GM19238 (cell line): ENCODE results near the gene EYS.

Experiments used
- DNase-seq: peaks from one replicate; pipeline ENCODE4 v3.0.0; 2011; ENCODE audit warnings: low spot score; ENCODE audit not compliant: insufficient read length

EYS gene

GRCh38 chr6:64146876-64147275, 1560.2 kb downstream of the EYS start:
- DNase-seq = no peak

- DNase-seq = no peak
Measured at GRCh38 chr6:64146094-64146493, 1560.9 kb downstream of the EYS start.

DNA sequence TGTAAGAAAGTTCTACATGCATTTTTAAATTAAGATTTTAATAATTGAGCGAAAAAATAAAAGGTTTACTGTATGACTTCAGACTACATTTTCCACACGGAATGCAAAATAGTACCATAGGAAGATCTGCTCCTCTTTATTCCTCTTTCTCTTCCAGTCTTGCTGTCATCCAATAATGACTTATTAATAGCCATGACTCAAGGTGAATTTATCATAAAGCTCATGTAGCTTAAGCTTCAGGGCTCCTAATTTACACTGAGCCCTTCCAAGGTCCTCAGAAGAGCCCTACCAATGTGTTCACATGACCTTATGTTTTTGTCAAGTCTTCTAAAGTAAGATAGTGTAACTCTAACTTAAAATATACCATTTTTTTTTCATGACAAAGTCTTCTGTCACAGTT, 1561.4 kb downstream of the EYS start:
- DNase-seq = no peak

DNA sequence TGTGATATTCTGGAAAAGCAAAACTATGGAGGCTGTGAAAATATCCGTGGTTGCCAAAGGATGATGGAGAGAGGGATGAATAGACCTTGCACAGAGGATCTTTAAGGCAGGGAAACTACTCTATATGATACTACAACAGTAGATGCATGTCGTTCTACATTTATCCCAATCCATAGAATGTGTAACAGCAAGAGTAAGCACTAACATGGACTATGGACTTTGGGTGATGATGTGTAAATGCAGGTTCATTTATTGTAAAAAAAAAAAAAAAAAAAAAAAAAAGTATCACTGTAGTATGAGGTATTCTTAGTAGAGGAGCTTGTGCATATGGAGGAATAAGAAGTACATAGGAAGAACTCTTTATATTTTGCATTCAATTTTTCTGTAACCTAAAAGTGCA, 1563.9 kb downstream of the EYS start:
- no peak for DNase-seq

- no peak for DNase-seq
Measured at GRCh38 chr6:64141680-64142079, 1565.3 kb downstream of the EYS start.

- DNase-seq = no peak
Measured at GRCh38 chr6:64128301-64129024, 1578.6 kb downstream of the EYS start.

- no peak for DNase-seq
Measured at GRCh38 chr6:64123761-64124633, 1583.0 kb downstream of the EYS start.

- DNase-seq = no peak
Measured at GRCh38 chr6:64122712-64123375, 1584.2 kb downstream of the EYS start.

DNA sequence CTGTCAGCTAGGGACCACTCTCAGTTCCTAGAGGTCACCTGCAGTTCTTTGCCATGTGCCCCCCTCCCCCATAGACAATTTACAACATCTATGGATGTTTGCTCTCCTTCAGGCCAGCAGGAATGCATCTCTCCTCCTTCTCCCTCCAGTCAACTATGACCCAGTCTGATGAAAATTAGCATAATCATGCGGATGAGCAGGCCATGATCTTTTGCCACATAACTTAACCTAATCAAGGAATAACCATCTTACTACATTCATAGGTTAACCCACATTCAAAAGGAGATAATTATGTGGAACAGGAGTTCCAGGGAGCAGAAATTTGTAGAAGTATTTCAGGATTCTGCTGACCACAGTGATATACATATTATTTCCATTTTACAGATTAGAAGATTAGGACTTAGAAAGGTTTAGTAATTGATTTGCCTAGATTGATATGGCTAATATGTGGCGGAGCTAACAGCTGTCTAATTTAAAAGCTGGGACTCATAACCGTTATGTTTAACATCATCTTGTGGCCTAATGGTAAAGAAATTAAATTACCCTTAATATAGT, 1585.9 kb downstream of the EYS start:
- DNase-seq = no peak

DNA sequence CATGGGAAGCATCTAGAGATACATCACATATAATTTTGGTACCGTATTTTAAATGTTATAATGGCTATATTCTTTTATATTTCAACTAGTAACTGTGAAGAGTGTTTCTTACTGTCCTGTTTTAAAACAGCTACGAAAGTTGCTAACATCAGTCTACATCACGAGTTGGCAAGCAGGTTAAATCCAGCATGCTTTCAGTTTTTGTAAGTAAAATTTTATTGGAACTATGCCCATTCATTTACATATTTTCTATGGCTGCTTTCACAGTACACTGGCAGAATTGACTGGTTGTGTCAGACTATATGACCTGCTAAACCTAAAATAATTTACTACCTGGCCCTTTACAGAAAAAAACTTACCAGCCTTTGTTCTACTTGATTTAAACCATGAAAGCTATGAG, 1593.3 kb downstream of the EYS start:
- DNase-seq = no peak

GRCh38 chr6:64104051-64104450, 1603.0 kb downstream of the EYS start:
- no peak for DNase-seq

GRCh38 chr6:64103480-64103879, 1603.5 kb downstream of the EYS start:
- no peak for DNase-seq

DNA sequence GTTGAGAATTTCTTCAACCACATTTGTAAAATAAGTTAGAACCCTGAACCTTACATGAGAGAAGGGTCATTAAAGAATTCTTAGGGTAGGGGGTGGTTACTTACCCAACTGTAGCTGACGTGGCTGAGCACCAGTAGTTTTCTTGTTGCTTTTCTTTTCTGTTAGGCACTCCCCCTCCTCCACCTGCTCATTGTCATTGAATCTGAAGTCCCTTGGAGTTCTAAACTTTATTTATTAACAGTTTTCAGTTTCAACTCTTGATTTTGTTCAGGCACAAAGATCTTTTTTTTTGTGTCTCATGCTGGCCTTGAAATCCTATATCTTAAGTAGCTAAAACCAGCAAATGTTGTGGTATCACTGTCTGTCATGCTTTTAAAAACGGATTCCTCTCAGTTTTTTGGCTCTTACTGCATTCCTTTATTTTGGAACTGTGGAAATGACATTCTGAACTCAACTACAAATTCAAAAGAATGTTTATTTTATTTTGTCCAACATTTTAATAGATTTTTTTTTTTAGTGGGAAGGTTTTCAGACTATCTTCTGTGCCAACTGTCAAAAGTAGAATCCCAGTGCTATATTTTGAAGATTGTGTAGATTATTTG, 1606.2 kb downstream of the EYS start:
- no peak for DNase-seq

- no peak for DNase-seq
Measured at GRCh38 chr6:64090352-64090751, 1616.7 kb downstream of the EYS start.

DNA sequence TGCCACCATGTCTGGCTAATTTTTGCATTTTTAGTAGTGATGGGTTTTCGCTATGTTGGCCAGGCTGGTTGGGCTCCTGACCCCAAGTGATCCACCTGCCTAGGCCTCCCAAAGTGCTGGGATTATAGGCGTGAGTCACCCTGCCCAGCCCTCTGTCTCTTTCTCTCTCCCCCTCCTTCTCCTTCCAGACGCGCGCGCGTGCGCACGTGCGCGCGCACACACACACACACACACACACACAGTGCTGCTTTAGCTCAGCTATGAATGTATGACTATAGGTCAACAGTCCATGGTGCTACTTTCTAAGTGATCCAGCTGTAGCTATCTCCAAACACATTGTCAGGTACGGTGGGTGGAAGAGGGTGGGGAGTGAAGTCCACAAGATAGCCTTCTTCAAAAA, 1621.9 kb downstream of the EYS start:
- no peak for DNase-seq

DNA sequence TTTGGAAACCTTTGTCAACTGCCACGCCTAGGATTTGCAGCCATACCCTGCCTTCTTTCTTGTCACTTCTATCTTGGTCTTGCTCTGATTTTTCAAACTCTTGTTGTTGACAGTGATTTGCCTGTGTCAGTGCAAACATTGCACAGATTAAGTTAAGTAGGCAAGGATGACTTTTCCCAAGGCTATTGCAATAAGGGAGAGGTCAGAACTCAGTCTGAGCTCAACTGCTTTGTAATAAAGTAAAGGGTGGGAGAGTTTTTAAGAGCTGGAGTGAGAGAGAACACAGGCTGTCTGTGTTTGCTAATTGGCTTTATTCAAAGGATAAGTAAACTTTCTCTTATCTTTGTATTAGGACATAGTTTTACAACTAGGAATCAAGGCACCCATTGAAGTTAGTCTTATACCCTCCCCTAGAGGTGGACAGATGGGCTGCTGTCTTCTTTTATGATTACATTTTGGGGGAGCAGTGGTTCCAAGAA, 1622.8 kb downstream of the EYS start:
- no peak for DNase-seq

- no peak for DNase-seq
Measured at GRCh38 chr6:64083261-64083660, 1623.8 kb downstream of the EYS start.

DNA sequence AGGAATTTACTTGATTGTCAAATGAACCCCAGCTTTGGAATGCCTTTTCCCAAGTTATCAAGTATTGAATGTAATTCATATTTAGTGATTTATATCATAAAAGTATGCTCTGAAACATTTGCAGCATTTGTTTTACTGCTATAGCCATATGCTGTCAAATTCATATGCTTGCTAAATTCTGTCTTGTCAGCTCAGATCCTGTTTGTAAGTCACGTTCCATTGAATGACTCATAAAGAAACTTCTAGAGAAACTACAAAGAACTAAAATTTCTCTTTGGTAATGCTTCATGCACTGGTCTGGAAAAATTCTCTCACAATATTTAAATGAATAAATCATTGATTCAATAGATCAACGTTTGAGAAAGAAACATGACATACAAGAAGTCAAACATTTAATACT, 1625.6 kb downstream of the EYS start:
- DNase-seq = no peak

- no peak for DNase-seq
Measured at GRCh38 chr6:64074981-64075380, 1632.0 kb downstream of the EYS start.

- no peak for DNase-seq
Measured at GRCh38 chr6:64072686-64073085, 1634.3 kb downstream of the EYS start.

- DNase-seq = no peak
Measured at GRCh38 chr6:64064919-64065318, 1642.1 kb downstream of the EYS start.
